Iris pigment epithelial cell (primary cell): ENCODE measurements around the gene SP100.
"Not testable (repeated sequence)": the region's sequence is repeated elsewhere in the genome, so short reads cannot be mapped to it uniquely, and the experiment has no call there.

Experiments used
- DNase-seq: peaks from one replicate; pipeline ENCODE4 v3.0.0-alpha.2; 2011; ENCODE audit warnings: low read depth

Gene SP100

GRCh38 chr2:230419181-230419580, 3.2 kb downstream of the SP100 start:
- no peak for DNase-seq

- no peak for DNase-seq
These were observed 6.1 kb downstream of the SP100 start for GRCh38 chr2:230422149-230422548.

GRCh38 chr2:230423851-230424458, 8.0 kb downstream of the SP100 start:
- peak; percentile 84 for DNase-seq

- DNase-seq, result no peak
These were observed 9.4 kb downstream of the SP100 start for GRCh38 chr2:230425377-230425776.

GRCh38 chr2:230429513-230429912, 13.5 kb downstream of the SP100 start:
- no peak for DNase-seq

- DNase-seq, result no peak
These were observed 15.2 kb downstream of the SP100 start for GRCh38 chr2:230430957-230431910.

- DNase-seq, result peak; percentile 45
These were observed 18.8 kb downstream of the SP100 start for GRCh38 chr2:230434677-230435324.

- no peak for DNase-seq
These were observed 19.4 kb downstream of the SP100 start for GRCh38 chr2:230435431-230435830.

- not testable (repeated sequence) for DNase-seq
These were observed 23.1 kb downstream of the SP100 start for GRCh38 chr2:230439121-230439520.

GRCh38 chr2:230439590-230439989, 23.6 kb downstream of the SP100 start:
- no peak for DNase-seq

- peak; percentile 87 for DNase-seq
These were observed 25.4 kb downstream of the SP100 start for GRCh38 chr2:230441227-230441897.

- peak; percentile 60 for DNase-seq
These were observed 27.5 kb downstream of the SP100 start for GRCh38 chr2:230443541-230443940.

GRCh38 chr2:230444832-230445231, 28.8 kb downstream of the SP100 start:
- DNase-seq, result no peak

- DNase-seq, result no peak
These were observed 31.0 kb downstream of the SP100 start for GRCh38 chr2:230447036-230447435.

GRCh38 chr2:230447455-230448451, 31.8 kb downstream of the SP100 start:
- no peak for DNase-seq

- DNase-seq, result no peak
These were observed 34.0 kb downstream of the SP100 start for GRCh38 chr2:230449901-230450467.

- DNase-seq, result no peak
These were observed 37.0 kb downstream of the SP100 start for GRCh38 chr2:230453006-230453405.

GRCh38 chr2:230455005-230455684, 39.1 kb downstream of the SP100 start:
- DNase-seq, result no peak

- no peak for DNase-seq
These were observed 41.2 kb downstream of the SP100 start for GRCh38 chr2:230457073-230457768.
